OCI-LY1 (cell line): ENCODE measurements around the gene PLXNA2.

ENCODE experiments used
- H2AFZ ChIP-seq: fragments of 200-600 bp; sonication (generic), shearing (Covaris generic); 2 replicates; pipeline ENCODE4 v1.6.0; 2014; ENCODE audit warnings: antibody characterized with exemption, mild to moderate bottlenecking, low read length
- H3F3A ChIP-seq: fragments of 200-600 bp; sonication (generic), shearing (Covaris generic); 2 replicates; pipeline ENCODE4 v1.6.0; 2014; ENCODE audit warnings: mild to moderate bottlenecking, antibody characterized with exemption, low read length, moderate library complexity; ENCODE audit not compliant: insufficient read depth
- H3K27ac ChIP-seq: fragments of 200-600 bp; sonication (generic); 2 replicates; pipeline ENCODE4 v1.5.1; 2014; ENCODE audit warnings: low read length, mixed run types, mild to moderate bottlenecking, low read depth; ENCODE audit not compliant: poor library complexity, severe bottlenecking
- H3K27me3 ChIP-seq: fragments of 200-600 bp; sonication (generic); 2 replicates; pipeline ENCODE4 v1.6.0; 2014; ENCODE audit warnings: antibody characterized with exemption, mild to moderate bottlenecking, low read length, moderate library complexity; ENCODE audit not compliant: insufficient read depth
- H3K36me3 ChIP-seq: fragments of 200-600 bp; sonication (generic); 2 replicates; pipeline ENCODE4 v1.6.1; 2014; ENCODE audit warnings: mild to moderate bottlenecking, antibody characterized with exemption, low read length, moderate library complexity, mixed read lengths; ENCODE audit not compliant: insufficient read depth
- H3K4me1 ChIP-seq: fragments of 200-600 bp; sonication (generic); 2 replicates; pipeline ENCODE4 v1.5.1; 2014; ENCODE audit warnings: mild to moderate bottlenecking, low read length, moderate library complexity; ENCODE audit not compliant: insufficient read depth, severe bottlenecking
- H3K4me2 ChIP-seq: fragments of 200-600 bp; sonication (generic), shearing (Covaris generic); 2 replicates; pipeline ENCODE4 v1.6.1; 2014; ENCODE audit warnings: low read length
- H3K4me3 ChIP-seq: fragments of 200-600 bp; sonication (generic); 2 replicates; pipeline ENCODE4 v1.5.1; 2014; ENCODE audit warnings: low read length, low read depth, mild to moderate bottlenecking, mixed read lengths; ENCODE audit not compliant: poor library complexity, severe bottlenecking
- H3K79me2 ChIP-seq: fragments of 200-600 bp; shearing (Covaris generic); 2 replicates; pipeline ENCODE4 v1.6.1; 2016; ENCODE audit warnings: mixed run types, low read length, mixed read lengths; ENCODE audit not compliant: insufficient read depth
- H3K9ac ChIP-seq: fragments of 200-600 bp; sonication (generic), shearing (Covaris generic); 2 replicates; pipeline ENCODE4 v1.6.1; 2014; ENCODE audit warnings: mild to moderate bottlenecking, low read length, mixed read lengths
- H3K9me2 ChIP-seq: fragments of 200-600 bp; sonication (generic), shearing (Covaris generic); 2 replicates; pipeline ENCODE4 v1.6.1; 2014; ENCODE audit warnings: low read depth, mild to moderate bottlenecking, low read length, mixed read lengths
- H3K9me3 ChIP-seq: fragments of 200-600 bp; shearing (Covaris generic); 2 replicates; pipeline ENCODE4 v1.6.1; 2014; ENCODE audit warnings: low read length, mixed read lengths
- H4K20me1 ChIP-seq: fragments of 200-600 bp; sonication (generic), shearing (Covaris generic); 2 replicates; pipeline ENCODE4 v1.6.0; 2016; ENCODE audit warnings: mild to moderate bottlenecking, low read length; ENCODE audit not compliant: insufficient read depth
- EZH2 ChIP-seq: fragments of 200-600 bp; sonication (generic), shearing (Covaris generic); IDR thresholded peaks from 2 replicates; pipeline ENCODE4 v1.8.0; 2017; ENCODE audit warnings: borderline replicate concordance, mixed run types, mild to moderate bottlenecking, antibody characterized with exemption, low read length, moderate library complexity, mixed read lengths
- TF ChIP-seq, protein P1 (sequence below): fragments of 200-600 bp; sonication (generic), shearing (Covaris generic); IDR thresholded peaks from 2 replicates; pipeline ENCODE4 v1.5.1; 2017; ENCODE audit warnings: mild to moderate bottlenecking, antibody characterized with exemption, low read length, moderate library complexity, mixed read lengths

PLXNA2 gene

GRCh38 chr1:208265525-208265924 lies 21.3 kb upstream of the PLXNA2 start:
- H3K4me1 ChIP-seq, result no peaks in the 10 kb centered on the region
- H3F3A ChIP-seq, result no peaks in the 10 kb centered on the region
- no peaks in the 10 kb centered on the region for H3K9me2 ChIP-seq
- H3K9ac ChIP-seq, result no peak overlapping the region
- H3K4me2 ChIP-seq, result no peak overlapping the region
- H3K79me2 ChIP-seq, result no peaks in the 10 kb centered on the region
- H3K27me3 ChIP-seq, result no peaks in the 10 kb centered on the region
- H3K27ac ChIP-seq, result no peak overlapping the region
- H3K4me3 ChIP-seq, result no peak overlapping the region
- no peaks in the 10 kb centered on the region for H4K20me1 ChIP-seq
- H3K9me3 ChIP-seq, result no peaks in the 10 kb centered on the region
- no peak overlapping the region for H2AFZ ChIP-seq
- H3K36me3 ChIP-seq, result no peaks in the 10 kb centered on the region
- no peak for TF ChIP-seq EZH2
- TF ChIP-seq, protein P1, sequence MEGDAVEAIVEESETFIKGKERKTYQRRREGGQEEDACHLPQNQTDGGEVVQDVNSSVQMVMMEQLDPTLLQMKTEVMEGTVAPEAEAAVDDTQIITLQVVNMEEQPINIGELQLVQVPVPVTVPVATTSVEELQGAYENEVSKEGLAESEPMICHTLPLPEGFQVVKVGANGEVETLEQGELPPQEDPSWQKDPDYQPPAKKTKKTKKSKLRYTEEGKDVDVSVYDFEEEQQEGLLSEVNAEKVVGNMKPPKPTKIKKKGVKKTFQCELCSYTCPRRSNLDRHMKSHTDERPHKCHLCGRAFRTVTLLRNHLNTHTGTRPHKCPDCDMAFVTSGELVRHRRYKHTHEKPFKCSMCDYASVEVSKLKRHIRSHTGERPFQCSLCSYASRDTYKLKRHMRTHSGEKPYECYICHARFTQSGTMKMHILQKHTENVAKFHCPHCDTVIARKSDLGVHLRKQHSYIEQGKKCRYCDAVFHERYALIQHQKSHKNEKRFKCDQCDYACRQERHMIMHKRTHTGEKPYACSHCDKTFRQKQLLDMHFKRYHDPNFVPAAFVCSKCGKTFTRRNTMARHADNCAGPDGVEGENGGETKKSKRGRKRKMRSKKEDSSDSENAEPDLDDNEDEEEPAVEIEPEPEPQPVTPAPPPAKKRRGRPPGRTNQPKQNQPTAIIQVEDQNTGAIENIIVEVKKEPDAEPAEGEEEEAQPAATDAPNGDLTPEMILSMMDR, result no peak

GRCh38 chr1:208265122-208265469 lies 20.9 kb upstream of the PLXNA2 start:
- no peaks in the 10 kb centered on the region for H3K9me3 ChIP-seq
- H2AFZ ChIP-seq, result no peak overlapping the region
- H3K4me3 ChIP-seq, result no peak overlapping the region
- TF ChIP-seq, protein P1, result no peak
- TF ChIP-seq EZH2, result no peak
- no peak overlapping the region for H3K27ac ChIP-seq
- H4K20me1 ChIP-seq, result no peaks in the 10 kb centered on the region
- H3K4me2 ChIP-seq, result no peak overlapping the region
- H3K9me2 ChIP-seq, result no peaks in the 10 kb centered on the region
- no peaks in the 10 kb centered on the region for H3K4me1 ChIP-seq
- H3K79me2 ChIP-seq, result no peaks in the 10 kb centered on the region
- H3F3A ChIP-seq, result no peaks in the 10 kb centered on the region
- no peaks in the 10 kb centered on the region for H3K36me3 ChIP-seq
- no peaks in the 10 kb centered on the region for H3K27me3 ChIP-seq
- H3K9ac ChIP-seq, result no peak overlapping the region

DNA sequence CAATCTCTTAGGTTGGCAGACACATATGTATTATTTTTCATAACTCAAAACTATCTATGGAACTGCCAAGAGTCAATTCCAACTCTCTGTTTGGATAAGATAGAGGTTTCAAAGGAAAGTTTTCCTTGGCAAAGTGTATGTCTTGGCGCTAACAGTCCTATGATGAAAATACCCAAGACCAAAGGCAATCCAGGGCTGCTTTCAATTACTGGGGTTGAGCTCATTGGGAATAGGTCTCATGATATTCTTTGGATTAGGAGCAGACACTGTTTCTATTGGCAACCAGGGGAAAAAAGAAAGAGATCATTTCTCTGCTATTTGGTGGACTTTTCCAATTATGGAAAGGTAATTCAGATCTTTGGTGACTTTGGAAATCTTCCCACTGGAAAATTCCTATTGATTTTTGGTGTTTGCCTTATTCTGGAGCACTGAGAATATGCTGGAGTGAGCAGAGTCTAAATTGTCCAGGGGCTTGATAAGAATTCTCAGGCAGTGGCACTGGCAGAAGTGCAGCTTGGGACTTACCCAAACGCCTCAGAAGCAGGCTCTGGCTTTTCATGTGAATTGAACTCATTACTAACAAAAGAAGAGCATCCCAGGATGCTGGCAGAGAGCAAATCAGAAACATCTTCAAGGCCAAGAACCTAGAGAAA lies 20.4 kb upstream of the PLXNA2 start:
- H3F3A ChIP-seq, result no peaks in the 10 kb centered on the region
- TF ChIP-seq EZH2, result no peak
- TF ChIP-seq, protein P1, result no peak
- no peak overlapping the region for H3K4me3 ChIP-seq

More for the DNA sequence above, 20.4 kb upstream of the PLXNA2 start:
- H3K27me3 ChIP-seq, result no peaks in the 10 kb centered on the region
- no peaks in the 10 kb centered on the region for H3K79me2 ChIP-seq
- H2AFZ ChIP-seq, result no peak overlapping the region
- no peak overlapping the region for H3K4me2 ChIP-seq
- H3K9me2 ChIP-seq, result no peaks in the 10 kb centered on the region
- no peaks in the 10 kb centered on the region for H3K36me3 ChIP-seq
- H3K9me3 ChIP-seq, result no peaks in the 10 kb centered on the region
- H3K4me1 ChIP-seq, result no peaks in the 10 kb centered on the region
- H3K9ac ChIP-seq, result no peak overlapping the region
- no peak overlapping the region for H3K27ac ChIP-seq
- H4K20me1 ChIP-seq, result no peaks in the 10 kb centered on the region
